H1 (cell line): ENCODE measurements around the gene TAF3. TPM values are rescaled to one million over a fixed set of nuclear protein-coding genes. Genes with fewer than 3 reads are reported as not detected.

ENCODE experiments used
- CTCF ChIA-PET: fragments of 300-600 bp; sonication (Branson Sonifier 250); formaldehyde crosslinking; loops from one replicate; lab custom pipeline; 2021; ENCODE audit not compliant: partially characterized antibody; lab: Charles Lee
- POLR2A ChIA-PET: fragments of 300-600 bp; sonication (Branson Sonifier 250); formaldehyde crosslinking; loops from one replicate; lab custom pipeline; 2021; ENCODE audit warnings: inconsistent platforms; ENCODE audit not compliant: partially characterized antibody; lab: Charles Lee
- DNase-seq, 2 experiments: peaks; one replicate each; pipeline versions ENCODE4 v3.0.0 to v3.0.0-alpha.2; 2010 to 2022; ENCODE audit warnings: low spot score in 2 of 2, low read depth in 1 of 2, mixed read lengths in 1 of 2
- FAIRE-seq: peaks from 2 replicates; lab custom pipeline; 2011; peaks lifted over from hg19 to GRCh38; lab: Jason Lieb, UNC
- H2AFZ ChIP-seq: 2 replicates; pipeline ENCODE4 v1.8.1; 2012; ENCODE audit warnings: low read length, inconsistent platforms
- H2AK5ac ChIP-seq: 2 replicates; pipeline ENCODE4 v1.6.1; 2013; ENCODE audit warnings: low read depth, low read length
- H2BK120ac ChIP-seq: replicated peaks from 2 replicates; pipeline ENCODE3; 2013; ENCODE audit warnings: low read depth, low read length, inconsistent platforms
- H2BK12ac ChIP-seq: 2 replicates; pipeline ENCODE4 v1.6.1; 2013; ENCODE audit warnings: low read depth, low read length
- H2BK15ac ChIP-seq: 2 replicates; pipeline ENCODE4 v1.6.1; 2013; ENCODE audit warnings: low read length
- H2BK20ac ChIP-seq: 2 replicates; pipeline ENCODE4 v1.6.1; 2013; ENCODE audit warnings: low read length
- H2BK5ac ChIP-seq: 2 replicates; pipeline ENCODE4 v1.6.1; 2013; ENCODE audit warnings: low read depth, low read length
- H3K14ac ChIP-seq: 2 replicates; pipeline ENCODE4 v1.6.1; 2013; ENCODE audit warnings: inconsistent platforms; ENCODE audit not compliant: insufficient read length
- H3K18ac ChIP-seq: 2 replicates; pipeline ENCODE4 v1.6.1; 2013; ENCODE audit warnings: low read length; ENCODE audit errors: extremely low read depth
- H3K23ac ChIP-seq: 2 replicates; pipeline ENCODE4 v1.6.1; 2013; ENCODE audit warnings: inconsistent platforms; ENCODE audit not compliant: insufficient read length
- H3K23me2 ChIP-seq: 2 replicates; pipeline ENCODE4 v1.6.1; 2013; ENCODE audit warnings: low read depth, low read length
- H3K27ac ChIP-seq: 2 replicates; pipeline ENCODE4 v1.6.1; 2011; ENCODE audit warnings: low read depth, low read length, inconsistent platforms
- H3K27me3 ChIP-seq, 4 experiments: replicated peaks in 1 of 4; 1 replicate in 1 of 4; 2 replicates in 3 of 4; pipeline versions ENCODE4 v1.6.1 to v1.8.1; 2011 to 2013; ENCODE audit warnings: low read length in 3 of 4, mild to moderate bottlenecking in 3 of 4, inconsistent platforms in 2 of 4, mixed read lengths in 2 of 4, moderate library complexity in 1 of 4; ENCODE audit not compliant: control insufficient read depth in 3 of 4, insufficient read depth in 3 of 4; ENCODE audit errors: extremely low read depth in 1 of 4
- H3K36me3 ChIP-seq, 4 experiments: 2 replicates each; pipeline versions ENCODE4 v1.6.1 to v1.8.1; 2011 to 2013; ENCODE audit warnings: mild to moderate bottlenecking in 4 of 4, low read length in 3 of 4, moderate library complexity in 2 of 4, control low read depth in 1 of 4, inconsistent platforms in 1 of 4; ENCODE audit not compliant: insufficient read depth in 4 of 4, control insufficient read depth in 2 of 4
- H3K4ac ChIP-seq: replicated peaks from 2 replicates; pipeline ENCODE3; 2013; ENCODE audit warnings: low read length, low read depth, mixed read lengths, inconsistent platforms; ENCODE audit not compliant: insufficient read length
- H3K4me1 ChIP-seq, 4 experiments: replicated peaks in 1 of 4; 1 replicate in 1 of 4; 2 replicates in 3 of 4; pipeline versions ENCODE4 v1.6.1 to v1.8.1; 2011 to 2013; ENCODE audit warnings: low read length in 3 of 4, inconsistent platforms in 2 of 4, mixed read lengths in 1 of 4; ENCODE audit not compliant: insufficient read depth in 4 of 4, control insufficient read depth in 3 of 4
- H3K4me2 ChIP-seq, 2 experiments: 2 replicates each; pipeline versions ENCODE4 v1.6.1 to v1.8.1; 2011 to 2013; ENCODE audit warnings: low read depth in 2 of 2, low read length in 2 of 2, control low read depth in 1 of 2, inconsistent platforms in 1 of 2, mild to moderate bottlenecking in 1 of 2; ENCODE audit not compliant: insufficient read depth in 1 of 2
- H3K4me3 ChIP-seq, 4 experiments: fragments of 200-600, 300-600 bp in 1 of 4; sonication (generic), shearing (Covaris generic), sonication (Bioruptor Twin) in 1 of 4; 2 replicates each; pipeline versions ENCODE4 v1.5.1 to v1.8.1; 2011 to 2016; ENCODE audit warnings: low read length in 4 of 4, low read depth in 3 of 4, control low read depth in 2 of 4, inconsistent platforms in 2 of 4, mild to moderate bottlenecking in 2 of 4, mixed read lengths in 1 of 4, moderate library complexity in 1 of 4; ENCODE audit not compliant: insufficient read depth in 2 of 4; ENCODE audit errors: extremely low read depth in 1 of 4
- H3K56ac ChIP-seq: replicated peaks from 2 replicates; pipeline ENCODE3; 2013; ENCODE audit warnings: low read depth, mild to moderate bottlenecking, mixed read lengths, low read length, inconsistent platforms; ENCODE audit not compliant: insufficient read length
- H3K79me1 ChIP-seq: 2 replicates; pipeline ENCODE4 v1.6.1; 2013; ENCODE audit warnings: low read depth, low read length, control low read depth
- H3K79me2 ChIP-seq, 2 experiments: 2 replicates each; pipeline versions ENCODE4 v1.6.1 to v1.8.1; 2012 to 2013; ENCODE audit warnings: low read length in 2 of 2, mild to moderate bottlenecking in 2 of 2, inconsistent platforms in 1 of 2; ENCODE audit not compliant: insufficient read depth in 2 of 2, control insufficient read depth in 1 of 2
- H3K9ac ChIP-seq, 4 experiments: replicated peaks in 1 of 4; 1 replicate in 1 of 4; 2 replicates in 3 of 4; pipeline versions ENCODE4 v1.6.1 to v1.8.1; 2011 to 2013; ENCODE audit warnings: low read depth in 3 of 4, low read length in 3 of 4, control low read depth in 2 of 4, mild to moderate bottlenecking in 2 of 4, moderate library complexity in 2 of 4, inconsistent platforms in 1 of 4; ENCODE audit errors: extremely low read depth in 1 of 4
- H3K9me3 ChIP-seq, 2 experiments: 2 replicates each; pipeline versions ENCODE4 v1.6.1 to v1.8.1; 2012 to 2013; ENCODE audit warnings: mild to moderate bottlenecking in 2 of 2, moderate library complexity in 2 of 2, control low read depth in 1 of 2, inconsistent platforms in 1 of 2, low read depth in 1 of 2, low read length in 1 of 2, mixed read lengths in 1 of 2; ENCODE audit not compliant: insufficient read depth in 2 of 2
- H4K20me1 ChIP-seq, 2 experiments: replicated peaks in 1 of 2; 2 replicates each; pipeline versions ENCODE3 to v1.8.1; 2011 to 2013; ENCODE audit warnings: inconsistent platforms in 2 of 2, low read length in 2 of 2, mild to moderate bottlenecking in 1 of 2; ENCODE audit not compliant: insufficient read depth in 2 of 2, control insufficient read depth in 1 of 2
- H4K5ac ChIP-seq: 2 replicates; pipeline ENCODE4 v1.6.1; 2013; ENCODE audit warnings: low read length, low read depth, mixed read lengths, inconsistent platforms; ENCODE audit not compliant: insufficient read length
- H4K8ac ChIP-seq: 2 replicates; pipeline ENCODE4 v1.8.0; 2013; ENCODE audit warnings: mild to moderate bottlenecking, moderate library complexity, low read length, inconsistent platforms; ENCODE audit not compliant: insufficient read depth; ENCODE audit errors: extremely low read depth
- H4K91ac ChIP-seq: replicated peaks from 2 replicates; pipeline ENCODE3; 2013; ENCODE audit warnings: low read length, mixed read lengths, inconsistent platforms; ENCODE audit not compliant: insufficient read length
- RNF2 ChIP-seq: fragments of 200-900, 300-1000 bp; sonication (generic); IDR thresholded peaks from 2 replicates; pipeline ENCODE4 v1.7.1; 2016; ENCODE audit warnings: borderline replicate concordance, low read depth, mild to moderate bottlenecking, antibody characterized with exemption, low read length; ENCODE audit not compliant: poor library complexity, severe bottlenecking; ENCODE audit errors: missing control alignments
- SUZ12 ChIP-seq: fragments of 200-600 bp; sonication (generic); IDR thresholded peaks from 2 replicates; pipeline ENCODE4 v1.6.1; 2012; ENCODE audit warnings: mild to moderate bottlenecking, inconsistent platforms, low read length, moderate library complexity, mixed read lengths
- WGBS, 2 experiments: shearing (Covaris generic) in 1 of 2; methylation state at CpG; one replicate each; pipeline versions ENCODE4 v1.1.6 to v1.1.7; 2013 to 2015; ENCODE audit warnings: low lambda C conversion rate in 2 of 2, mixed read lengths in 2 of 2, inconsistent platforms in 1 of 2, low coverage in 1 of 2, missing lambda C conversion rate in 1 of 2; ENCODE audit not compliant: insufficient replicate concordance in 2 of 2, insufficient coverage in 1 of 2, insufficient read length in 1 of 2; ENCODE audit errors: extremely low coverage in 1 of 2, missing lambda C conversion rate in 1 of 2; 5-methylcytosine and 5-hydroxymethylcytosine counted together
- polyA plus RNA-seq, 7 experiments: library from polyadenylated mRNA; depleted of rRNA in 3 of 7; stranded (reverse) in 5 of 7; unstranded in 2 of 7; fragments of >200 nt in 5 of 7; fragments of 200-250 nt in 2 of 7; gene quantifications; 1 replicate in 5 of 7; 2 replicates in 1 of 7; 4 replicates in 1 of 7; pipeline versions ENCODE4 v1.2.1 to v1.2.3, GENCODE V29; 2011 to 2013; ENCODE audit warnings: missing spikeins in 2 of 7, mixed read lengths in 2 of 7
- total RNA-seq: library from RNA; stranded (reverse); fragmentation: NEBNext Ultra II Directional; extraction: Animal tissue kit (Norgen Biotek cat#: 25700); gene quantifications from 2 replicates; pipeline ENCODE4 v1.2.1, GENCODE V29; 2021
- TF ChIP-seq, protein P1 (sequence below): IDR thresholded peaks from 2 replicates; pipeline ENCODE4 v1.6.1; 2011; ENCODE audit warnings: low read depth, mild to moderate bottlenecking, low read length; ENCODE audit not compliant: insufficient read depth

The TAF3 gene
- total and polyA plus RNA-seq, 2 of the 8 experiments (the other 6 are each of a cell fraction or from before 2014, with no cell fraction given), result 1.5 to 11.2 TPM

DNA sequence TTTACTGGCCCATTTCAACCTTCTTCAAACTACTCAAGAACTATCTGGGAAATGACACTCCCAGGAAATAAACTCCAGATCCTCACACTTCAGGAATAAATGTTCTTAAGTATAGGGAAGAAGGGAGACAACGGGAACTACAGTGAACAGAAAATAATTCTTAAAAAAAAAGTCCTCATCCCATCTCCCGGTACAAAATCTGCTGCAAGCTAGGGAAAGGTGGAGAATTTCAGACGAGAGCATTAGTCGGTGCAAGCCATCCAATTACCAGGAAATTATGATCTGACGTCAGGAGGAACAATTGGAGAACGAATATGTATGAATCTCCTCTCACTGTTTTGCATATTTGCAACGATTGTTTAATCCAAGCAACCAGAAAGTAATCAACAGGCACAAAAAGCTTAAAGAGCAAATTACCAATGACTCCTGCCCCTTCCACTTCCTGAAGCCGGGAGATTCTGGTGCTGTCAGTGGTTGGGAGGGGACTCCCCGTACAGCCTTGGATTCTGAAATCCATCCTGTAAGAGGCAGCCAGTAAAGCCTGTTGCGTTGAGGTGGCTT lies 221.1 kb downstream of the TAF3 start:
- no peak overlapping the region for H4K91ac ChIP-seq
- TF ChIP-seq SUZ12, result peak; percentile 74
- TF ChIP-seq, protein P1, sequence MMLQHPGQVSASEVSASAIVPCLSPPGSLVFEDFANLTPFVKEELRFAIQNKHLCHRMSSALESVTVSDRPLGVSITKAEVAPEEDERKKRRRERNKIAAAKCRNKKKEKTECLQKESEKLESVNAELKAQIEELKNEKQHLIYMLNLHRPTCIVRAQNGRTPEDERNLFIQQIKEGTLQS, result no peak
- TF ChIP-seq RNF2, result peak; percentile 73
- TF ChIP-seq, all 59 proteins: peak for 2
- Histone ChIP-seq H2BK20ac (no peak overlapping the region), H3K36me3 (peaks cover 0 to 2% (median 0%) of the 10 kb centered on the region in 4 experiments; a peak in 1 of 8 replicates), H3K27me3 (peaks cover 87 to 100% (median 100%) of the 10 kb centered on the region in 4 experiments), H3K4me1 (peaks cover 9 to 28% (median 17%) of the 10 kb centered on the region in 4 experiments), H2BK120ac (no peak overlapping the region), H3K9ac (no peak overlapping the region), H3K4me2 (peak overlapping the region in 1 of 2 experiments; percentile 39; a peak in 2 of 4 replicates), H3K56ac (no peak overlapping the region), H3K18ac (no peak overlapping the region), H3K27ac (no peak overlapping the region), H2BK15ac (no peak overlapping the region), H3K23me2 (no peaks in the 10 kb centered on the region; the same call in 1 of the 2 replicates), H2AFZ (no peak overlapping the region), H3K79me2 (no peaks in the 10 kb centered on the region), H3K14ac (no peak overlapping the region), H3K23ac (no peak overlapping the region), H2AK5ac (no peak overlapping the region), H3K4ac (no peak overlapping the region), H4K20me1 (peaks cover 21 to 28% of the 10 kb centered on the region in 2 experiments), H3K9me3 (no peaks in the 10 kb centered on the region), H2BK5ac (no peak overlapping the region), H2BK12ac (no peak overlapping the region), H3K79me1 (no peaks in the 10 kb centered on the region; the same call in 1 of the 2 replicates), H4K8ac (no peak overlapping the region), H3K4me3 (no peak overlapping the region), H4K5ac (no peak overlapping the region)
- DNase-seq, result no peak
- 5% methylated on average over 10 of the region's 10 CpGs; no CpG with 5 or more reads in 1 of the 2 experiments for WGBS, 2 experiments
- CTCF ChIA-PET, result interaction anchor here (1.0 kb wide), 1 partner anchor 20 kb away, joined by 4 read pairs; no protein-coding TSS in a partner anchor
- POLR2A ChIA-PET, result no interaction called here
- no peak for FAIRE-seq
